ENCODE data around the gene RASGEF1C.

Gene RASGEF1C

GRCh38 chr5:180069589-180070247 lies 139.3 kb downstream of the RASGEF1C start:
- intact Hi-C loops (cut with DNase I): loop anchor here (5.0 to 10.0 kb wide), 2 partner anchors 55 to 162 kb away; partner anchors contain the start of gene TBC1D9B
- peak; percentile 36 to 92 (median 82) for DNase-seq

GRCh38 chr5:180068519-180069090 lies 140.4 kb downstream of the RASGEF1C start:
- intact Hi-C loops (cut with DNase I): no loop called here
- no peak for DNase-seq

GRCh38 chr5:180067986-180068385 lies 141.0 kb downstream of the RASGEF1C start:
- DNase-seq: peak in 39 of 42 donors; percentile 38 to 91 (median 73)
- intact Hi-C loops (cut with DNase I): no loop called here

DNA sequence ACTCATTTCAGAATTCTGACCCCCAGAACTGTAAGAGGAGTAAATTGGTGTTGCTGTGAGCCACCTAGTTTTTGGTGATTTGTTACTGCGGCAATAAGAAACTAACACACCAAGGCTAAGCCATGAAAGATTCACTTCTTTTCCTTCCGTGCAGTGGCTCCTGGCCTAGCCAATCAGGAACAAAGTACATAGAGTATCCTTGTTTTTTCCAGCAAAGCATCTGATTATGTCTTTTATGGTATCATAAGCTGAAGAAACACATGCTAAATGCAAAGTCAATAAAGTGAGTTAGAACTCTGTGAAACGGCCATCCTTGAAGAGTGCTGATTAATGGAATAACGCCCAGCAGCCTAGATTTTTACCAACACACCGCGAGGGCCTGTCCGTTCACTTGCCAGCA lies 148.8 kb downstream of the RASGEF1C start:
- intact Hi-C loops (cut with DNase I): no loop called here
- no peak for DNase-seq

- intact Hi-C loops (cut with DNase I): no loop called here
- no peak for DNase-seq
Observed at GRCh38 chr5:180059326-180059725, 149.7 kb downstream of the RASGEF1C start.

GRCh38 chr5:180056153-180056552 lies 152.9 kb downstream of the RASGEF1C start:
- DNase-seq: no peak
- intact Hi-C loops (cut with DNase I): no loop called here

DNA sequence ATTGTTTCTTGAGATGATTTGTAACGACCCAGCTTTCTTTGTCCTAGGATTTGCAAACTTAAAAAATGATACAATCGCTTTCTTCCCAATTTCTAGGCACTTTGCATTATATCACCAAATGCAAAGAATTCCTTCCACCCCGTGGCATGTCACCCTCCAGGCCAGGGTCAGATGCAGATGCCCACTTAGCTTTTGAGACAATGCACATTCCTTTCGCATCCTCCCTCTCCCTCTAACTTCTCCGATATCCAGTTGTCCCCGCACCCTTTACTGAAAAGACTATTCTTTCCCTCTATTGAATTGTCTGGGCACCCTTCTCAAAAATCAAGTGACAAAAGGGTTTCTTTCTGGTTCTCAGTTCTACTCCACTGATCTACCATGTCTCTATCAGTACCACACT lies 154.8 kb downstream of the RASGEF1C start:
- no peak for DNase-seq
- intact Hi-C loops (cut with DNase I): no loop called here

GRCh38 chr5:180053061-180053602 lies 155.9 kb downstream of the RASGEF1C start:
- DNase-seq: no peak
- intact Hi-C loops (cut with DNase I): no loop called here

GRCh38 chr5:180052211-180052818 lies 156.7 kb downstream of the RASGEF1C start:
- no peak for DNase-seq
- intact Hi-C loops (cut with DNase I): no loop called here

Measured in head of caudate nucleus (tissue), 42 donors.